PFSK-1 (cell line): Measurements from ENCODE around the gene HECA.

Source experiments
- FOXP2 ChIP-seq: optimal IDR thresholded peaks from 2 replicates; pipeline ENCODE3; 2011; ENCODE audit warnings: borderline replicate concordance, control low read depth, inconsistent platforms; ENCODE audit not compliant: insufficient read depth; ENCODE audit errors: extremely low read length, extremely low read depth
- POLR2AphosphoS5 ChIP-seq: IDR thresholded peaks from 2 replicates; pipeline ENCODE4 v1.6.1; 2012; ENCODE audit warnings: low read depth, mild to moderate bottlenecking, control low read depth, low read length, moderate library complexity
- REST ChIP-seq, 2 experiments: IDR thresholded peaks; 2 replicates each; pipeline versions ENCODE4 v1.6.1 to v1.8.0; 2011 to 2012; ENCODE audit warnings: low read depth in 2 of 2, low read length in 2 of 2, control low read depth in 1 of 2, inconsistent platforms in 1 of 2, mild to moderate bottlenecking in 1 of 2, moderate library complexity in 1 of 2; ENCODE audit not compliant: insufficient read depth in 1 of 2
- SIN3A ChIP-seq: IDR thresholded peaks from 2 replicates; pipeline ENCODE4 v1.6.1; 2012; ENCODE audit warnings: mild to moderate bottlenecking, low read length, moderate library complexity, borderline replicate concordance; ENCODE audit not compliant: insufficient read depth
- TAF1 ChIP-seq: IDR thresholded peaks from 2 replicates; pipeline ENCODE4 v1.6.1; 2012; ENCODE audit warnings: low read length, control low read depth, borderline replicate concordance; ENCODE audit not compliant: insufficient read depth

Gene HECA

GRCh38 chr6:139181236-139181635, 46.4 kb downstream of the HECA start:
- TF ChIP-seq SIN3A (no peak), REST (IDR thresholded peaks at IDR 0.05; ENCODE audit: insufficient read depth in 1 of 2, low read depth in 2 of 2, low read length in 2 of 2) (no peak), POLR2AphosphoS5 (no peak), FOXP2 (no peak), TAF1 (no peak)

GRCh38 chr6:139184047-139184446, 49.2 kb downstream of the HECA start:
- TF ChIP-seq REST (IDR thresholded peaks at IDR 0.05; ENCODE audit: insufficient read depth in 1 of 2, low read depth in 2 of 2, low read length in 2 of 2) (no peak), FOXP2 (no peak), SIN3A (no peak), TAF1 (no peak), POLR2AphosphoS5 (no peak)

GRCh38 chr6:139184459-139184858, 49.6 kb downstream of the HECA start:
- no peak for TF ChIP-seq SIN3A
- TF ChIP-seq REST (IDR thresholded peaks at IDR 0.05; ENCODE audit: insufficient read depth in 1 of 2, low read depth in 2 of 2, low read length in 2 of 2) = no peak
- no peak for TF ChIP-seq TAF1
- no peak for TF ChIP-seq POLR2AphosphoS5
- no peak for TF ChIP-seq FOXP2

- TF ChIP-seq REST (IDR thresholded peaks at IDR 0.05; ENCODE audit: insufficient read depth in 1 of 2, low read depth in 2 of 2, low read length in 2 of 2) (no peak), POLR2AphosphoS5 (no peak), FOXP2 (no peak), TAF1 (no peak), SIN3A (no peak)
These were observed 51.4 kb downstream of the HECA start for GRCh38 chr6:139186242-139186641.

GRCh38 chr6:139186692-139187091, 51.8 kb downstream of the HECA start:
- TF ChIP-seq SIN3A (no peak), REST (IDR thresholded peaks at IDR 0.05; ENCODE audit: insufficient read depth in 1 of 2, low read depth in 2 of 2, low read length in 2 of 2) (no peak), TAF1 (no peak), FOXP2 (no peak), POLR2AphosphoS5 (no peak)
